GM13976 (cell line): ENCODE data around the gene RRP8.

Experiments
- DNase-seq: peaks from one replicate; pipeline ENCODE4 v3.0.0; 2012; ENCODE audit warnings: low spot score
- in situ Hi-C: fragments of 300-500 bp; cut with MboI; formaldehyde crosslinking; loops from one replicate; pipeline ENCODE4 v1.12.0; 2022; ENCODE audit warnings: low sequenced_read_pairs, mixed read lengths, inconsistent platforms; ENCODE audit not compliant: unreplicated experiment
- TF ChIP-seq, protein P1 (sequence below): IDR thresholded peaks from 2 replicates; pipeline ENCODE4 v1.5.1; 2012; ENCODE audit warnings: borderline replicate concordance, mild to moderate bottlenecking; ENCODE audit not compliant: insufficient read depth; ENCODE audit errors: extremely low read depth, missing control alignments, control extremely low read depth

The RRP8 gene

DNA sequence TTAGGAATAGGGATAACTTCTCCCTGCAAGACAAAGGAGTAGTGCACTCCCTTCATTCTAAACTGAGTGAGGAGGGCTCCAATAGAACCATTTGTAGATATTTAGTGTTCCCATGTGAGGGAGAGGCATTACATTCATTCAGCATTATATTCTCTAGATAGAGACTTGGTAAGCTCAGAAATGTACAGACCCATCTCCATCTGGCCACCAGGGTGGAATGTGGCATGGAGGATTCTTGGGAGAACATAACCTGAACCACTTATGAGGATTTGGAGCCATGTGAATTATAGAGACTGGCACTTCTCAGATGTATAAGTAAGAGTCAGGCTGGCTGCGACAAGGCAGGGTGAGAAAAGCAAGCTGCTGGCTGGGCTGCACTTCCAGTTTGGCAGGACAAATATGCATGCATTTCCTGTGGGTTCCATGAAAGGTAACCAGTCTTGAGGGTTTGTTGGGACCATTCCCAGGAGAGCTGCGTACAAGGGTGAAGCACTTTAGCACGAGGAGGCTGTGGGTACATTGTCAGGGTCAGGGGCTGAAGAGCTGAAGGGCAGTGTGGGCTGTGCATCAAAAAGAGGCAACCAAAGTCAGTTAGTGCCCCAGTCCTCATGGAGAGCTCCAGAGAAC is 9.2 kb downstream of the RRP8 start:
- in situ Hi-C loops, result no loop called here
- TF ChIP-seq, protein P1, sequence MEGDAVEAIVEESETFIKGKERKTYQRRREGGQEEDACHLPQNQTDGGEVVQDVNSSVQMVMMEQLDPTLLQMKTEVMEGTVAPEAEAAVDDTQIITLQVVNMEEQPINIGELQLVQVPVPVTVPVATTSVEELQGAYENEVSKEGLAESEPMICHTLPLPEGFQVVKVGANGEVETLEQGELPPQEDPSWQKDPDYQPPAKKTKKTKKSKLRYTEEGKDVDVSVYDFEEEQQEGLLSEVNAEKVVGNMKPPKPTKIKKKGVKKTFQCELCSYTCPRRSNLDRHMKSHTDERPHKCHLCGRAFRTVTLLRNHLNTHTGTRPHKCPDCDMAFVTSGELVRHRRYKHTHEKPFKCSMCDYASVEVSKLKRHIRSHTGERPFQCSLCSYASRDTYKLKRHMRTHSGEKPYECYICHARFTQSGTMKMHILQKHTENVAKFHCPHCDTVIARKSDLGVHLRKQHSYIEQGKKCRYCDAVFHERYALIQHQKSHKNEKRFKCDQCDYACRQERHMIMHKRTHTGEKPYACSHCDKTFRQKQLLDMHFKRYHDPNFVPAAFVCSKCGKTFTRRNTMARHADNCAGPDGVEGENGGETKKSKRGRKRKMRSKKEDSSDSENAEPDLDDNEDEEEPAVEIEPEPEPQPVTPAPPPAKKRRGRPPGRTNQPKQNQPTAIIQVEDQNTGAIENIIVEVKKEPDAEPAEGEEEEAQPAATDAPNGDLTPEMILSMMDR, result no peak
- no peak for DNase-seq

DNA sequence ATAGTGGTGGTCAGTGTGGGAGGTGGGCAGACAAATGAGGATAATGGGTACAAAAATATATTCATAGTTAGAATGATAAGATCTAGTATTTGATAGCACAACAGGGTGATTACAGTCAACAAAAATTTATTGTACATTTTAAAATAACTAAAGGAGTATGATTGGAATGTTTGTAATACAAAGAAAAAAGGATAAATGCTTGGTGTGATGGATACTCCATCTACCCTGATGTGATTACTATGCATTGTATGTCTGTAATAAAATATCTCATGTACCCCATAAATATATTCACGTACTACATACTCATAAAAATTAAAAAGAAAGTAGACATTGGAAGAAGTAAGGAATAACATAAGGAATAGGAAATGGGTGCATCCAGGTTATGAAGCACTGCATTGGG is 15.4 kb downstream of the RRP8 start:
- in situ Hi-C loops, result no loop called here
- TF ChIP-seq, protein P1, result no peak
- no peak for DNase-seq

DNA sequence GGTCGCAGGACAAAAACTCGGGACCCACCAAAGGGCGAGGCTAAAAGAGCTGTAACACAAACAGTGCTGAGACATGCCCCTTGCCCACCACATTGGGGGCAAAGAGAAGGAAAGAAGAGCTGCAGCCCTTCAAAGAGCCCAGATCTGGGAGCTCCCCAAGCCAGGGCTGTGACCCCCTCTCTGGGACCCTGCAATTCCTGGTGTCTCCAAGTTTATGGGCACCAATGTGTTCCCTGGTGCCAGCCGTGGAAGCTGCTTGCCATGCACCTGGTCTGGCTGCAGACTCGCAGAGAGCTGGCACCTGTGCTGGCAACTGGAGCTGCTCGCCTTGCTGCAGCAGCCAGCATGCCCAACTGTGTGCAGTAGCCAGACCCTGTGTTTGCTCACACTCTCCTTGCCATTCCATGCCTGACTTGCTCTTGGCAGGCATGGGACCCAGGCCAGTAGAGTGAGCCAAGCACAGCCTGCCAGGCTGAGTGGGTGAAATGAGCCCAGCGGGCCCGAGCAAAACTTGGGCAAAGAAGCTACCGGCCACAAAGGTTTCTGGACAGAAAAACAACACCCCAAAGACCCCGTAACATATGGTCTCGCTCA is 16.0 kb downstream of the RRP8 start:
- TF ChIP-seq, protein P1, result no peak
- no peak for DNase-seq
- in situ Hi-C loops, result no loop called here

DNA sequence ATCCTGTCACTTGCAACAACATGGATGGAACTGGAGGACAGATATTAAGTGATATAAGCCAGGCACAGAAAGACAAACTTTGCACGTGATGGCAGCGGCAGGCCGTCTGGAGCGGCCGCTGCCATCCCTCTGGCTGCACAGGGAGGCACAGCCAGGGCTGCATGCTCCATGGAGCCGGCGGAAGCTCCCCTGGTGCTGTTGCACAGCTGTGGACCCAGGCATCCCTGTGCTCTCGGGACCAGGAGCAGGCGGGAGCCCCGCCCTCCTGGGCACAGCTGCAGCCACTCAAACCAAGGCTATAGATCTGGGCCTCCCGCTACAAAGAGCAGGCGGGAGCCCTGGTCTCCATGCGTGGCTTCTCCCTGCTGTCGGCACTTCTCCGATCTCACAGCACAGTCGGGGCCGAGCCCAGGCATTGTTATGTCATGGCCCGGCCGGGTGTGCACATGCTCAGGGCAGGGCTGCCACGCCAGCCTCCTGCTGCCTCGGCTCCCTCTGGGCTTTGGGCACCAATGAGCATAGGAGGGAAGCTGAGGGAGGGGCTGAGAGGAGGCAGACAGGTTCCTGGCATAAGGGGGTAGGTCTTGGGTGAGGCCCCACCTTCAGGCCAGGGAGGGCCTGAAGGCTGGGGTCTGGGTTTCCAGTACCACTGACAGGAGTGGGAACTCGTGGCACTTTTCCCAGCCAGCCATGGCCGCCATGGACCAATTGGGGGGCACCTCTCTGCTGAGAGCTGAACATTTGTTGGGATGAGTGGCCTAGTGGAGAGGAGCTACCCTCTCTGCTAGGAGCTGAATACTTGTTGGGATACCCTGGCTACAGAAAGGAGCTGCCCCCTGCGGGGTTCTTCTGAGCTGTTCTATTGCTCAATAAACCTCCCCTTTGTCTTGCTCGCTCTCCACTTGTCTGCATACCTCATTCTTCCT is 16.7 kb downstream of the RRP8 start:
- in situ Hi-C loops, result no loop called here
- no peak for DNase-seq
- TF ChIP-seq, protein P1, result no peak

DNA sequence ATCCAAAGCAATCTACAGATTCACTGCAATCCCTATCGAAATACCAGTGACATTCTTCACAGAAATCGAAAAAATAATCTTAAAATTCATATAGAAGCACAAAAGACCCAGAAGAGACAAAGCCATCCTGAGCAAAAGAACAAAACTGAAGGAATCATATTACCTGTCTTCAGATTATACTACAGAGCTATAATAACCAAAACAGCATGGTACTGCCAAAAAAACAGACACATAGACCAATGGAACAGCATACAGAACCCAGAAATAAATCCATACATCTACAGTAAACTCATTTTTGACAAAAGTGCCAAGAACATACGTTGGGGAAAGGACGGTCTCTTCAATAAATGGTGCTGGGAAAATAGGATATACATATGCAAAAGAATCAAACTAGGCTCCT is 18.9 kb downstream of the RRP8 start:
- no peak for DNase-seq
- in situ Hi-C loops, result no loop called here
- TF ChIP-seq, protein P1, result no peak

DNA sequence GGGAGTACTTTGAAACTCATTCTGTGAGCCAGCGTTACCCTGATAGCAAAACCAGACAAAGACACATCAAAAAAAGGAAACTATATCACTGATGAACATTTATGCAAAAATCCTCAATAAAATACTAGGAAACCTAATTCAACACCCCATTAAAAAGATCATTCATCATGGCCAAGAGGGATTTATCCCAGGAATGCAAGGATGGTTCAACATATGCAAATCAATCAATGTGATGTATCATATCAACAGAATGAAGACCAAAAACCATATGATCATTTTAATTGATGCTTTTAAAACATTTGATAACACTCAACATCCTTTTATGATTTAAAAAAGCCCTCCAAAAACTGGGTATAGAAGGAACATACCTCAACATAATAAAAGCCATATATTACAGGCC is 19.8 kb downstream of the RRP8 start:
- TF ChIP-seq, protein P1, result no peak
- in situ Hi-C loops, result no loop called here
- no peak for DNase-seq
